NCI-H82 (cell line): Measurements from ENCODE around the gene GALT.

Experiments used
- DNase-seq: peaks from one replicate; lab custom pipeline; 2025; lab: John Stamatoyannopoulos, UW

The GALT gene

DNA sequence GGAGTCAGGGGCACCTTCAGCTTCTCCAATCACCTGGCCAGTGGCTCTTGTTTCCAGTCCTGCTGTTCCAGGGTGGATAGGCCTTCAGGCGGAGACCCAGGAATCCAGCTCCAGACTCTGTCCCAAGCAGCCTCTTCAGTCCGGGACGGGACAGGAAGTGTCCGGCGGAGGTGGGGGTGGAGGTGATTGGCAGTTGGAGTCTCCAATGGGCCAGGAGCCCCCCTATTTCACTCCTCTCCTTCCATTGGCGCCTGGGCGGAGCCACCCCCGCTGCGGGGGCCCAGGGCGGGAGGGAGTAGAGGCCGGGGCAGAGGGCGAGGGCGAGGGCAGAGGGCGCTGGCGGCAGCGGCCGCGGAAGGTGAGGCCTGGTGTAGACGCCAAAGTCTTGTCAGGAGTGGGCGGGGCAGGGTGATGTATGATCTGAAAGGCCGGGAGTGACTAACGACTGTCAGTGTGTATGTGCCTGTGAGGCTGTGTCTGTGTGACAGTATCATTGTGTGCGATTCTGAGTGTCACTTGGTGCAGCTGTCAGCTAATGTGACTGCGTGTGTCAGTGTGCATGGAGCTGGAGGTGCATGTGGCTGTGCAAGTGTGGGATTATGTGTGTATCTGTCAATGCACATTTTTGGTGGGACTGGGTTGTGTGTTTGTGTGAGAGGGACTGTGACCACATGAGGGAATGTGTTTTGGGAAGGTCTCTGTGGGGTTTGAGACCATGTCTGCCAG is 5.6 kb downstream of the GALT start, which contains the start of gene IL11RA:
Gene IL11RA (plus strand): TSS at position 310 of the 726 bp plus-strand sequence. CDS start 3,033 bp downstream, outside the sequence.
- DNase-seq = peak; percentile 65

DNA sequence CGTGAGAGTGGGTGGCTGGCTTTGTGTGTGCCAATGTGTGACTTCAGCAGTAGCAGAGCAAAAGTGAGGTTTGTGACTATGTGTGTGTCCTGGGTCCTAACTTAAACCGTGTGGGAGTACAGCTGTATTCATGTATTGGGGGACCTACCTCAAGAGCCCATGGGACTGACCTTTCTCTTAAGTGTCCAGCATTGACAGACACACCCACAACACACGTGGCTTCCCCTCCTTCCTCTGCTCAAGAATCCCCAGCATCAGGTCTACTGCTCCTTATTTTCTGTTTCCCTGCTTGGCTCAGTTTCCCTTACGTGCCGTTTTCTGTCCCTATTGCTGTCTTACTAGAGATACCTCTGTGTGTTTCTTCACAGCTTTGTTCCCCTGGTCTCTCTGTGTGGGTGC is 6.1 kb downstream of the GALT start:
- no peak for DNase-seq

DNA sequence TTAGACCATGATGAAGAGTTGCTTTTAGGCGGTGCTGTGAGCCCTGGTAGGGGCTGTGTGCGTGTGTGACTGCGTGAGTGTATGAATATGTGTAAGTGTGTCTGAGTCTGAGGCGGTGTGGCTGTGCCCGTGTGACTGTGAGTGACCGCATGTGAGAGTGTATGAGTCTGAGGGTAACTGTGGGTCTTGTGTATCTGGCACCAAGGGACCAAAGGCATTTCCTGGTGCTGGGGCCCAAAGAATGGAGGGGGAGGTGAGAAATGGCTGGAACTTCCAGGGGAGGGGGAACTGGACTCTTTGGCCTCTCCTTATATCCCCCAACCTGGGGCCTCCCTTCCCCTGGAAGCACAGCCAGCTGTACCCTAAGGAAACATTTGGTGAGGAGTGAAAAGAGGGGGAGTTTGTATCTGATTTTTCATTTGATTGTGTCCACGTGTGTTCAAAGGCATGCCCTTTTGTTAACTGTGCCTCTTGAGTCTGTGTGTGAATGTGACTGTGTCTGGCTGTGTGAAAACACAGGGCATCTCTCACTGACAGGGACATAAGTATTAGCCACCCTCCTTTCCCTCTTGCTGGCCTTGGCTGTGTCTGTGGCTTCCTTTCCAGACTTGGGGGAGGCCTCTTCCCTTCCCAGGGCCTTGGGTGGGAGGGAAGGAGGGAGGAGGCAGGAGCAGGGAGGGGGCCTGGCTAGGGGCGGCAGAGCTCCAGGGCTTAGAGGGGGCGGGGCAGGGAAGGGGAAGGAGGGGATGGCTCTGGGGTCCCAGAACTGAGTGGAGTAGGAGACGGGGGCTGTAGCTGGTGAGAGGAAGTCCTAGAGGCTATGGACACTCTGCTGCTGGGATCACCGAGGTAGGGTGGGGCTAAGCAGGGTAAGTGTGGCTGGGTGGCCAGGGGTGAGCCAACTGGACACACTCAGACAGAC is 6.9 kb downstream of the GALT start:
- DNase-seq = peak; percentile 88

DNA sequence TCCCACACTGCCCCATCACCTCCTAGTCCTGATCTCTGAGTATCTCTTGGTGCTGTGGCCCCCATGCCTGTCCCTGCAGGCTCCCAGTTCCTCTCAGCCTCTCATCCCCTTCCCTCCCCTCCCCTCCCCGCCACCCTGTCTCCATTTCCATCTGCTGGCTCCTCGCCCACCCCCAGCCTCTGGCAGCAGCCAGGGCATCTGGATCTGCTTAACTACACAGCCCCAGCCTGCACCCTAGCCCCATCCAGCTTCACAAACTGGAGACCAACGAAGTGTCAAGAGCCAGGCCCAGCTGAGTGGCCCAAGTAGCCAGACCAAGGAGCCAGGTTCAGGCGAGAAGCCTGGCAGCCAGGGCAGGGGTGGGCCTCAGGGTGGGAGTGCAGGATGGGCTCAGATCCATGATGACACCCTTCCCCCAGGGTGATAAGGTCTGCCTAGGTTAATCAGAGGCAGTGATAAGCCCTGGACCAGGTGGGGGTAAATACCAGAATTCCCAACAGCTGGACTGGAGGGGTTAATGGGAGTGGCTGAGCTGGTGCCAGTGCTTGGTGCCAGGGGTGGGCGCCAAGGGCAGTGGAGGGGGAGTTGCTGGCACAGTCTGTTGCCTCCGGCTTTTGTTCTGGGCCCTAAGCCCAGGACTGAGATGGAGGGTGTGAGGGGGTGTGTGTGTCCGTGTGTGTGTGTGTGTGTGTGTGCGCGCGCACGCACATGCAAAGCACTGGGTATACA is 8.0 kb downstream of the GALT start:
- DNase-seq = peak; percentile 90

DNA sequence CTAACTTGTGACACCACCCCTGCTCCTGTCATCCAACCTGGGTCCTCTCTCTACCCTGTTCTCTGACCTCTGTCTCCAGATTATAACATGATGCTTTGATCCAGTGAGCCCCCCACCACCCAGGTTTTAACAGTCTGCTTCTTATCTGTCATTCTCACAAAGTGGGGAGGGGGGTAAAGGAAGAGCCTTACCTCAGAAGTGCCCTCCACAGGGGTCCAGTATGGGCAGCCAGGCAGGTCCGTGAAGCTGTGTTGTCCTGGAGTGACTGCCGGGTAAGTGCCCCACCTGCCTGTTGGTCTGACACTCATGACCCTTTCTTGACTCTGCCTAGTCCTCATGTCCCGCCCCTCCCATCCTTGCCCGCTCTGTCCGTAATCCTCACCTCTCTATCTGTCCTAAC is 8.9 kb downstream of the GALT start:
- DNase-seq = no peak

DNA sequence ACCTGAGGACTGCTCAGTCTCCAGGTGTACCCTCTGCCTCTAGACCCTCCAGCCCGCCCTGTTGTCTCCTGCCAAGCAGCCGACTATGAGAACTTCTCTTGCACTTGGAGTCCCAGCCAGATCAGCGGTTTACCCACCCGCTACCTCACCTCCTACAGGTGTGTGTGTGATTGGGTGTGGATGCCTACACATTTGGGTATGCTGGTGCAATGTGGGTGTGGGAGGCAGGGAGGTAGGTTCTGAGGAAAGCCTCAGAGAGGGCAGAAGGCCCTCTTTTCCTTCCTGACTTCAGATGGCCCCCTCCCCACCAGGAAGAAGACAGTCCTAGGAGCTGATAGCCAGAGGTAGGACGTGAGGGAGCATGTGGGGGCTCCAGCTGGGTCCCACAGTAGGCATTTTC is 10.5 kb downstream of the GALT start:
- DNase-seq = no peak

DNA sequence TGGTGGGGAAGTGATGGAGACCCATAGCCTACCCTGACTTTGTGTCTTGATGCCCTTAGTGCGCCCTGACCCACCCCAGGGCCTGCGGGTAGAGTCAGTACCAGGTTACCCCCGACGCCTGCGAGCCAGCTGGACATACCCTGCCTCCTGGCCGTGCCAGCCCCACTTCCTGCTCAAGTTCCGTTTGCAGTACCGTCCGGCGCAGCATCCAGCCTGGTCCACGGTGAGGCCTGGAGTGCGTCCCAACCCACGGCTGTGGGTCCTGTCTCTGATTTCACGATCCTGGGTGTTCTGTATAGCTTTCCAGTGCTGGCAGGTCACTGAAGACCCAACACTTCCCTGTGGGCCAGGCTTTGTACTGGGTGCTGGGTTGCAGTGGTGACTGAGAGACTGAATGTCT is 12.0 kb downstream of the GALT start:
- DNase-seq = no peak

DNA sequence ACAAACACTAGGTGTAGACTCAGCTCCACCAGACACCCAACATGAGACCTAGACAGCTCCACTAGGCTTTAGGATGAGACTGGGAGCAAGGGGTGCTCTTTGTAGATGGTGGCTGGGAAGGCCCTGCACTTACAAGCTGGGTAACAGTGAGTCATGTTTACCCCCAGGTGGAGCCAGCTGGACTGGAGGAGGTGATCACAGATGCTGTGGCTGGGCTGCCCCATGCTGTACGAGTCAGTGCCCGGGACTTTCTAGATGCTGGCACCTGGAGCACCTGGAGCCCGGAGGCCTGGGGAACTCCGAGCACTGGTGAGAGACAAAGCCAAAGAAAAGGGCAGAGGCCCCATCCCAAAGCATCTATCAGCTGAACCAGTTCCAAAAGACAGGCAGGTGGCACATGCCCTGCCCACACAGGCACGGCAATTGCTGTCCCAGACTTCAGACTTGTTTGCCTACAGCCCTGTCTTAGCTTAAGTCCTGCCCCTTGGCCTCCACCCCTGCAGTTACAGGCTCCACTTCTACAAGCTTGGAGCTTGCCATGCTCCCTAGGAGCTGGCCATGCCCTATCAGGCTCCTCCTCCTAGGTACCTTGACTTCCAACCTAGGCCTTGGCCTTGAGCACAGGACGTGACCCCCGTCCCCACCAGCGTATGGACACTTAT is 13.2 kb downstream of the GALT start:
- DNase-seq = no peak

DNA sequence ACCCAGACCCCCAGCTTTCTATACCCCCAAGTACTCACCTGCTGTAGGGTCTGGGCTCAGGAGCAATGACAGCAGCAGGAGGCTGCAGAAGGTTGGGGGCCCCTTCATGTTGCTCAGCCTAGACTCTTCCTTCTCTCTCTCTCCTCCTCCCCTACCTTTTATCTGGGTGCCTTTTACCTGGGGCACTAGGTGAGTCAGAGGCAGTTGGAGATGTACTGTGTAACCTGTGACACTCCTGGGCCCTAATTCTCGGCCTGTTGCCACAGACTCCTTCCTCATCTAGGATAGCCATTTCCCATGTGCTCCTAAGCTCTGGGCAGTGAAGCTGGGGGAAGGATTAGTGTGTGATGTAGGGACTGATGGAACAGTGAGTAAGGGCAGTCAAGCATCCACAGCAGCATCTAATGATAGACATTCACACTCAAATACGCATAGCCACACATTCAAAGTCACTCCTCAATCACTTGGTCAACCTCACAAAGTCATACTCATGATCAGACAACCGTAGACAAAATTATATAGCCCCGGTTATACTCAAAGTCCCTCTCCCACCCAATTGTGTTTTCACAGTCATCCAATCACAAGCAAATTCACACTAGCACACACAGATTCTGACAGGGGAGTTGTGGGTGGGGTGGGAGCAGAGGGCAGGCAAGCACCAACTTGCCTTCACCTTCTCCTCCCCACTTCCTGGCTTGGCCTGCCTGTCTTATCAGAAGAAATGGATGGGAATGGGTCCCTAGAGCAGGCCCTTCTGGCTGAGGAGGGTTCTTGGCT is 16.2 kb downstream of the GALT start, which contains the start of gene CCL27:
Gene CCL27 (minus strand): TSS at position 132 of the 777 bp plus-strand sequence. CDS start 24 bp downstream, at position 108.
- peak; percentile 43 for DNase-seq

DNA sequence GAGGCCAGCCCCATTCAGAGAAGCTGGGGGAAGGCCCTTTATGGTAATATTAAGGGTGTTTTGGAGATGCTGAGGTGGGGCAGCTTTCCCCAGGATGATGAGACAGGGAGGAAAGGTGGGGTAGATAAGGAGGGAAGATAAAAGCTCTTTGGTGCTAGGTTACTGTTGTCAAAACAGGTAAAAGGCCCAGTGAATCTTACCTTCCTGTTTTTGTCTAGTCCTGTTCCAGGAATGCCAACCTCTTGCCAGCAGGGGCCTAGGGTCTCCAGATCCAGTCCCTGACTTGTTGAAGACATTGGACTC is 16.8 kb downstream of the GALT start:
- no peak for DNase-seq

DNA sequence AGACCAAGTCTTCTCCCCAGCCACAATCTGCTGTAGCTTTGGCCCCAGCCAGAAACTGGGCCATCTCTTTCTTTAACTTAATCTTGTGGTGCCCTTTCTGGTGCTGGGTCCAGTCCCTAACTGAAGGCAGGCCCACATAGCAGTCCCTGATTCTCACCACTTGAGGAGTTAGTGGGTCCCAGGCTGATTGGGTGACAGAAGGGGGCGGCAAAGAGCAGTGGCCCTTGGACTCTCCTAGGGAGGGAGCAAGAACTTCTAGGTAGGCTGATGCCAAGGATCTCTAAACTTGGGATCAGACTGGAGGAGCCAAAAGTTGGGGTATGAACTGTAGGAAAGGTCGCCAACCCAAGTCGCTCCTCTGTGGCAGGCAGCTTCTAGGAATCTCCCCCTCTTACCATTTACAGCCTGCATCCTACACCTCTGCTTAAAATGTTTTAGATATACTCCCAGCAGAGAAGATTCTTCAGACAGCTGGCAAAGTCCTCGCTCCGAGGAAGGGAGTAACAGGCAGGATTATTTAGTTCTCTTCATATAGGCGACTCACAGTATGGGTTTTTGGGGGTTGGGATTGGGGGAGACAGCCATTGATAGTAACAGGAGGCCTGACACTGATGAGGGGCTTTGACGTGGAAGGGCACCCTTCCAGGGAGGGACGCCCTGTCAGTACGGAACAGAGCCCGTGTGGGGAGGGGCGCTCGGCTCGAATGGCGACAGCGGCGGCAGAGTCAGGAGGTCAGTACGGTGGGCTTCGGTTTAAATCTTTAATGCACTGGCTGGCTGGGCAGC is 18.0 kb downstream of the GALT start:
- DNase-seq = peak; percentile 86

- DNase-seq = no peak
Observed at GRCh38 chr9:34665067-34665380, 18.5 kb downstream of the GALT start.

DNA sequence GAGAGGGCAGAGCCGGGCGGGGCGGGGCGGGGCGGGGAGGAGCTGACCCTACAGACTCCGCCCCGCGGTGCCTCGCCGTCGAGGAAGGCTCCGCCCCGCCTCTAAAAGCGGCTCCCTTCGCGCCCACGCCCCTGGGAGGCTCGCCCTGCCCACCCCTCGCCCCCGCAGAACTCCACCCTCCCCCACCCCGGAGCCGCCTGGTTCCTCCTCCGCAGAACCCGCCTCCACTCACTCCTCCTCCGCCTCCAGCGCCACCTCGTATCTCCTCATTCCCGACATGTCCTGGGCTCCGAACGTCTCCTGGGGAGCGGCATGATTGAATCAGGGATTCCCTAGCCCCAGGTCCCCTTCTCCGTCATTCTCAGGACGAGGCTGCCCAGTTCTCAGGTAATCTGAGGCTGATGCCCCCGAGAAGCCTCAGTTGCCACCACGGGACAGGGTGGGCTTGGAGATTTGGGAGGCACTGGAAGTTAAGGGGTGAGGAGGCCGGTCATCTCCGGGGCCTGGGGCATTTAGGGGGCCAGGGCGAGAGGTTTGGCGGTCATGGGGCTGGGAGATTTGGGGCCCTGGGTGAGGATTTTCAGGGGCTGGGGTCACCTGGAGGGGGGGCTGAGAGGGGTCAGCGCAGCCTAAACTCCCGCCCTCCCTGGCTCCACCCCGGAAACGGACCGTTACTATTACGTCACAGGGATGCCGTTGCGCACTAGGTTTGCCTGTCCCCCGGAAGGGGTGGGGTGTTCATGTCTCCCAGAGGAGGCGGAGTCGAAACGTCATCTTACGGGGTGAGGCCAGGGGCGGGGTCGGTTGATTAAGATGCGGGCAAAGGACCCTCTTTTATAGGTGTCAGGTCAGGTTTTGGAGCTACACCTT is 19.1 kb downstream of the GALT start:
- DNase-seq = peak; percentile 96

- DNase-seq = no peak
Observed at GRCh38 chr9:34669809-34670562, 23.5 kb downstream of the GALT start.

DNA sequence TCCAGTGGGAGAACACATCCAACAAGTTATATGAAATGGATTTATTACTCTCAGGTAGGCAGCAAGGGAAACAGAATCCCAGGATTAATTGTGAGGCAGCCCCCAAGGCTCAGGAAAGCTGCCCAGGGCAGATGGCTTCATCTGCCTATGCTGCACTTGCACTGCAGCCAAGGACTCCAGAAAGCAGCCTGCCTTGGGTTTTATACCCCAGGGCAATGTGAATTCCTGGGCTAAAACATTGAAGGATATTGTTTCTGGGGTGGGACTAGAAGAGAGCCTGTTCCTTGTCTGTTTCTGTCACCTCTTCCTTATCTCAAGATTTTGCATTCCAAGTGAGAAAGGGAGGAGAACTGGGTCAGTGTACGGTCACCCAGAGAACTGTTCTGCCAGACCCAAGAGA is 24.8 kb downstream of the GALT start:
- peak; percentile 12 for DNase-seq

DNA sequence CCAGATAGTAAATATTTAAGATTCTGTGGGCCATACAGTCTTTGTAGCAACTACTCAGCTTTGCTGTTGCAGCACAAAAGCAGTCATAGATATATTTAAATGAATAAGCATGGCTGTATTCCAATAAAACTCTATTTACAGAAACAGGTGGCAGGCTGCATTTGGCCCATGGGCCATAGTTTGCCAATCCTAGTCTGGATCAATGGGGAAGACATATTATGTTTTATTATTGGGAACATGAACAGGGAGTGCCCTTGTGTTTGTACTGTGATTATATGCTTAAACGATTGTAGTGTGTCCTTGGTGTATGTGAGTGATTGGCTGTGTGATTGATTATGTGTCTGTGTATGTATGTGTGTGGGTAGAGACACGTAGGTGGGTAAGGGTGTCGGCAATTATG is 28.0 kb downstream of the GALT start:
- DNase-seq = no peak

DNA sequence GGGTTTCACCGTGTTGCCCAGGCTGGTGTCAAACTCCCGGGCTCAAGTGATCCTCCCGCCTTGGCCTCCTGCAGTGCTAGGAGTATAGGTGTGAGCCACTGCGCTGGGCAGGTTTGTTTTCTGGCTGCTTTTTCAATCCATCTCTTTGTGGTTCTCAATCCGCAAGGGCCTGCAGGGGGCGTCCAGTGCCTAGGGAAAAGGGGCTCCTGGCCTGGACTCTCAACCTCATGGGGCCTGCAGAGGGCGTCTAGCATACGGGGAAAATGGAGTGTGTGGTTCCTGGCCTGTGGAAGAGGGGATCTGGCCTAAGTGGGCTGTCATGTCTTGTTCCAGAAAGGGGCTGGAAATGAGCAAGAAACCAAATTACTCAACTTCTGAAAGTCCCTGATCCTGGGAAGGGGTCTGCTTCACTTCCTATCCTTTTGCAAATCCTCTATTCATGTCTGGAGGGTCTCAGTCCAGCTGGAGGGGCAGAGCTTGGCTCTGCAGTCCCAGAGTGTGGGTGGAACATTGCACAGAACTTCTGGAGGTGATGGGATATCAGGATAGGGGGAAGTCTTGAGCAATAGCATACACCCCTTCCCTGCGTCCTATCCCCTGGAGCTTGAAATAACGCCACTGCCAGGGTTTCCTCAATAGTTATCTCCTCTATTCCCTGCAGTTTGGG is 28.7 kb downstream of the GALT start:
- DNase-seq = peak; percentile 92

- no peak for DNase-seq
Observed at GRCh38 chr9:34675869-34676268, 29.4 kb downstream of the GALT start.
